Spleen (tissue), 7 donors: ENCODE measurements around the gene AFAP1L2.

Source experiments
- POLR2A ChIP-seq, 3 donors: fragments of 450-650 bp; IDR thresholded peaks; one replicate each; pipeline ENCODE4 v1.5.1; 2017; ENCODE audit warnings: antibody characterized with exemption in 3 of 3, mild to moderate bottlenecking in 1 of 3
- POLR2AphosphoS5 ChIP-seq, 3 donors: sonication (generic); formaldehyde crosslinking; IDR thresholded peaks; one replicate each; pipeline ENCODE4 v1.5.1; 2017; ENCODE audit warnings: antibody characterized with exemption in 3 of 3
- TF ChIP-seq, protein P1 (sequence below), 11 experiments: fragments of 200-600 bp in 7 of 11; fragments of 450-650 bp in 4 of 11; sonication (generic) in 4 of 11; IDR thresholded peaks in 8 of 11; conservative IDR thresholded peaks in 3 of 11; 1 replicate in 7 of 11; 2 replicates in 4 of 11; pipeline versions ENCODE4 v1.4.0 to v1.8.0; 2016 to 2021; ENCODE audit warnings: antibody characterized with exemption in 11 of 11, inconsistent platforms in 4 of 11, mild to moderate bottlenecking in 1 of 11
- donor health status: DM: no; HTN: no; CAD: no; lungs with moderate emphysema.
- donor health status: DM: no; HTN: no; CAD: no.
- donor health status: DM: no; HTN: no; CAD: no.

DNA sequence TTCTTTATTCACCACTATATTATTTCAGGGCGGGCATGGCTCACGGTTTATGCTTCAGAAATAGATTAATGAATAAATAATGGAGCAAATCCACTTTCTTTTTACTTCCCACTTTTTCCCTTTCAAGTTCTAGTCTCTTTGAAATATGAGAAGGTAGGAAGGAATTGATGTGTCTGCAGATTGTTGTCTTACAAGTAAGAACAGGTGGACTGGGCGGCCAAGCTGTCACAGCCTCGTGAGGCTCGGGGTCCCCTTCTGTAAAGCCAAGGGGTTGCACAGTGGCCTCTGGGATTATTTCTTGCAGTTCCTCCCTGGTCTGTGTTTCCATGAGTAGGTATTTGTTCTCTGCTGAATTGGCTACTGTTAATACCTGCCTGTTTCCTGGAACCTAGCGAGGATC lies 154.1 kb downstream of the AFAP1L2 start:
- TF ChIP-seq, protein P1, sequence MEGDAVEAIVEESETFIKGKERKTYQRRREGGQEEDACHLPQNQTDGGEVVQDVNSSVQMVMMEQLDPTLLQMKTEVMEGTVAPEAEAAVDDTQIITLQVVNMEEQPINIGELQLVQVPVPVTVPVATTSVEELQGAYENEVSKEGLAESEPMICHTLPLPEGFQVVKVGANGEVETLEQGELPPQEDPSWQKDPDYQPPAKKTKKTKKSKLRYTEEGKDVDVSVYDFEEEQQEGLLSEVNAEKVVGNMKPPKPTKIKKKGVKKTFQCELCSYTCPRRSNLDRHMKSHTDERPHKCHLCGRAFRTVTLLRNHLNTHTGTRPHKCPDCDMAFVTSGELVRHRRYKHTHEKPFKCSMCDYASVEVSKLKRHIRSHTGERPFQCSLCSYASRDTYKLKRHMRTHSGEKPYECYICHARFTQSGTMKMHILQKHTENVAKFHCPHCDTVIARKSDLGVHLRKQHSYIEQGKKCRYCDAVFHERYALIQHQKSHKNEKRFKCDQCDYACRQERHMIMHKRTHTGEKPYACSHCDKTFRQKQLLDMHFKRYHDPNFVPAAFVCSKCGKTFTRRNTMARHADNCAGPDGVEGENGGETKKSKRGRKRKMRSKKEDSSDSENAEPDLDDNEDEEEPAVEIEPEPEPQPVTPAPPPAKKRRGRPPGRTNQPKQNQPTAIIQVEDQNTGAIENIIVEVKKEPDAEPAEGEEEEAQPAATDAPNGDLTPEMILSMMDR (IDR thresholded peaks at IDR 0.05 in 8 of 11, conservative IDR thresholded peaks at IDR 0.05 in 3 of 11), result no peak
- no peak for TF ChIP-seq POLR2AphosphoS5 (IDR thresholded peaks at IDR 0.05)
- no peak for TF ChIP-seq POLR2A (IDR thresholded peaks at IDR 0.05)
